CD4-positive, alpha-beta T cell treated with Interleukin-6 for 4 hours (primary cell): Measurements from ENCODE around the gene WDR26.
"Not testable (repeated sequence)": the region's sequence is repeated elsewhere in the genome, so short reads cannot be mapped to it uniquely, and the experiment has no call there.

Source experiments
- DNase-seq: peaks from one replicate; pipeline ENCODE4 v3.0.0-alpha.2; 2020; ENCODE audit warnings: mixed read lengths

The WDR26 gene

DNA sequence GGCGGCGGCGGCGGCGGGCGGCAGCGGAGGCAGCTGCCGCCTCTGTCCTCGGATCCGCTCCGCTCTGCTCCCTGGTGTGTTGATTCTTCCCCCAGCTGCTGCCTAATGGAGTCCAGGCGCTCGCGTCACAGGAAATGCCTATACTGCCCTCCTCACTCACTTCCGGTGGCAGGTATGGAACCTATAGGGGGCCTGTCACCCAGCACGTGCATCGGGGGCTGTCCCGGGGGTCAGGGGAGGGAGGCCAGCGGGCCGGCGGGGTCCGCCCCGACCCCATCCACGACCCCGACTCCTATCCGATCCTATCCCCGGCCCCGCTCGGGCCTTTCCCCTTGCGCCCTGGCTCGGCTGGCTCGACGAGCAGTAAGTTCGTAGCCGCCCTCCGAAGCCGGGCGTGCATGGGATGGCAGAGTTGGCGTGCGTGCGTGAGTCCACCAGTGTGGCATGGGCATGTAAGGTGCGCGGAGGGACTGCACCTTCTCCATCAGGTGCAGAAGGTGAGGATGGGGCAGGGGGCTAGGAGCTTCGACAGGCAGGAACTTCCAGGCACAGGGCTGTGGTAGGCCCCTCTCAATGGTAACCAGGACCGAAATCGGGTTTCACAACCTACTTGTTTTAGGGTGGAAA is at the start of gene WDR26:
WDR26 (minus strand) TSS at position 107 of the 627 bp plus-strand sequence.
- peak; percentile 83 for DNase-seq

- DNase-seq = not testable (repeated sequence)
These were observed 48.6 kb upstream of the WDR26 start for GRCh38 chr1:224483206-224483605.

GRCh38 chr1:224482619-224483018 is 48.0 kb upstream of the WDR26 start:
- DNase-seq = no peak

DNA sequence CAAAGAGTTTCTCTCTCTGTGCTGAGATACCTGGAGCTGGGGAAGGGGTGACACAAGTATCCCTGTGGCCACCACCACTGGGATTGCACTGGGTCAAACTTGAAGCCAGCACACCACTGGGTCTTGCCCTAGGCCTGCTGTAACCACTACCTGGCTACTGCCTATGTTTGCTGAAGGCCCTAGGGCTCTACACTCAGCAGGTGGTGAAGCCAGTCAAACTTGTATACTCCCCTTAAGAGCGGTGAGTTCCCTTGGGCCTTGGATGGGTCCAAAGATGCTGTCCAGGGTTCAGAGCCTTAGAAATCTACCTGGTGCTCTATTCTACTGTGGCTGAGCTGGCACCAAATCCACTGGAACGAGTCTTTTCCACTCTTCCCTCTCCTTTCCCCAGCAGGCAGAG is 47.0 kb upstream of the WDR26 start:
- no peak for DNase-seq

DNA sequence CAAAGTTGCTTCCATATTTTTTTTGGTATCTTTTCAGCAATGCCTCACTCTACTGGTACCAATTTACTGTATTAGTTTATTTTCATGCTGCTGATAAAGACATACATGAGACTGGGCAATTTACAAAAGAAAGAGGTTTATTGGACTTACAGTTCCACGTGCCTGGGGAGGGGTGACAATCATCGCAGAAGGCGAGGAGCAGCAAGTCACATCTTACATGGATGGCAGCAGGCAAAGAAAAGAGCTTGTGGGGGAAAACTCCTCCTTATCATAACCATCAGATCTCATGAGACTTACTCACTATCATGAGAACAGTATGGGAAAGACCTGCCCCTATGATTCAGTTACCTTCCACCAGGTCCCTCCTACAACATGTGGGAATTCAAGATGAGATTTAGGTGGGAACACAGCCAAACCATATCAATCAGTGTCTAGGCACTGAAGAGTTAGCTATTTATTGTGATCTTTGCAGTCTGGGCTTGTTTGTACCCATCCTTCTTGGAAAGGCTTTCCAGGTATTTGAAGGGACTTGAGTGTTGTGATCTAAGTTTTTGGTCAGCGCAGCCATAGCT is 46.4 kb upstream of the WDR26 start:
- not testable (repeated sequence) for DNase-seq

- DNase-seq = not testable (repeated sequence)
These were observed 45.6 kb upstream of the WDR26 start for GRCh38 chr1:224480200-224480599.

DNA sequence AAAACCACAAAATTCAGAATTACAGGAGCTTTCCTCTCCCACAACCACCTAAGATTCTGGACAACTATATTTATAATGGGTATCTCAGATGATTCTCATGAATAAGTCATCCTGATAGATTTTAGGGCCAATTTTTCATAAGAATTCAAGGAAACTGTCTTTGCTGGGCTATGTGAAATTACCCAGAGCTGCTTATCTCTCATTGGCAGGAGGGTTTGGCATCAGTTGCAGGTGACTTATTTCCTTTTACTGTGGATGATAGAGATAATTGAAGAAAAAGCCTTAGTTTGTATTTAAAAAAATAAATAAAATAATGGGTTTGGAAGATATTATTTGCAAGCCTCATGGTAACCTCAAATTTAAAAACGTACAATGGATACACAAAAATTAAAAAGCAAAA is 38.2 kb upstream of the WDR26 start:
- no peak for DNase-seq

GRCh38 chr1:224466154-224466553 is 31.6 kb upstream of the WDR26 start:
- DNase-seq = no peak

- no peak for DNase-seq
These were observed 25.4 kb upstream of the WDR26 start for GRCh38 chr1:224459966-224460365.

DNA sequence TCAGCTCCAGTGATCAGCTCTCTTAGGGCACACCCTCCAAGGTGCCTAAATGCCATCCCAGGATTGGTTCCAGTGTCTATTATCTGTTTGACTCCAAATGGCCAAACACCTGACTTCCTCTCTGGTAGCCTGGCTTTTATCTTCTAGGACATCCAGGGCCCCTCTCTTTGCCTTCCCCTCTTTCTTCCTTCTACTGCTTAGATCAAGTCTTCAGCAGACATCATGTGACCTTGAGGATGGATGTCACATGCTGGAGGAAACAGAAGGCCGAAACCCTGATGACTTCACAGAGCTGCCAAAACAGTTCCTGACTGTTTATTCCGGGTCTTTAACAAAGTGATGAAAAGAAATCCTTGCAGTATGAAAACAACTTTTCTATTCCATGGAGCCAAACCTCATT is 24.4 kb upstream of the WDR26 start:
- DNase-seq = no peak

DNA sequence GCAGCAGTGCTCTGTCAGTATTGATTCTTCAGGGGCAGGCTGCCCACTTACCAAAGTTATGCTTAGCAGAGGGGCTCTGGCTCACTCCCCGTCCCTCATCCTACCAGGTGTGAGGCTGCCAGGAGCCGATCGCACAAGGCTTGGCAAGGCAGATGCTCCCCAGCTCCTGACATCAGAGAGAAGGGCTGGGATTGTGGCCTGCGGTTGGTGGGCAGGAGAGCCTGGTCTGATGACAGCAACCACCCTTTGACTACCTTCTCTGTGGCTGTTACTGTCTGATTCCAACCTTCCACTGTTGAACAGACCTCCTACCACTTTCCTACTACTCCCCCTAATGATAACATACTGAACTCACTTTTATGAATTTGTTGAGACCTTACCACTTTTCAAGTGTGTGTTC is 23.7 kb upstream of the WDR26 start:
- no peak for DNase-seq

DNA sequence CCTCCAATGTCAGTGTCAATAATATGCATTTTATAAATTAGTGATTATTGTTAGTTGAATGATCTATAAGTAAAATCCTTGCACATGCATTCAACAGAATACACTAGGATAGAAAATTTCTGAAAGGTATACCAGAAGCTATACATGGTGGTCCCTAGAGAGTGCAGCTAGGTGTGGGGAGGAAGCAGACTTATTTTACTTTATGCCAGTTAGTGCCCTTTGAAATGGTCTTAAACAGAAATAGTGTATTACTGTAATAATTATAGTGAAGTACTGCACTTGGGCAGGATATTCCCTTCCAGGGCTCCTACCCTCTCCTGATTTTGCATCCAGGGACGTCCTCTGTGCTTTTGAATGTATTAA is 23.2 kb upstream of the WDR26 start:
- no peak for DNase-seq

- DNase-seq = no peak
These were observed 22.0 kb upstream of the WDR26 start for GRCh38 chr1:224456637-224456953.

- DNase-seq = no peak
These were observed 19.9 kb upstream of the WDR26 start for GRCh38 chr1:224454402-224455055.

DNA sequence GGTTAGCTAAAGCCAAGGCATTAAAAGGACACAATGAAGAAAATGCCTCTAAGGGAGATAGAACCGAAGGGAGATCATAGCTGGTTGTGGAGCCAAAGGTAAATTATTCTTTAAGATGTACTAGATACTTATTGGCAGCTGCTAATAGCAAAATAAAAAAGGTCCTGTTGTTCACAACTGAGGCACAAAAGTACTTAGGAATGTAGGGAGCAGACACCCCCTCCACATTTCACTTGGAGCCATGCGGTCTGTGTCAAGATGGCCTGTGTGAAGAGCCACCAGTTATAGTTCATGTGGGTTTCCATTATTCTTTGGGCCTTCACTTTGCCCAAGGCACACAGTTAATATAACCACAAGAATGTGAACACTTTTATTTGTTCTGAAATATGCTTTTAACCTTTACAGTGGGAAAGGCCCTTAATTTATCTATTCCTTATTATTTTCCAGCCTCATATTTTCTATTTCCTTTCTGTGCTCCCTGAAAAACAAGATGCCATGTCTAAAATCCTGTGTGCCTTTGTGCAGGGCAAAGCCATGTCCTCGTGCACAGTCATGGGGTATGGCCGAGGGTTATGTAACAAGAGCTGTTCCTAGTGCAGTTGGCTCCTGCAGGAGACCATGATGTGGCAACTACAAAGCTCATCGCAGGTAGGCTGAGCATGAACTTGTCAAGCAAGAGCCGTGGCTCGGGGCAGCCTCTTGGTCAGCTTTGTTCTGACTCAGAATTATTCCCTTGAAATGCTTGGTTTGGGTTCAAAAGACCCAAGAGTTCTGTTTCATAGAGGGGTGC is 16.2 kb upstream of the WDR26 start:
- DNase-seq = no peak

GRCh38 chr1:224450159-224450558 is 15.6 kb upstream of the WDR26 start:
- DNase-seq = no peak

GRCh38 chr1:224448453-224449017 is 13.9 kb upstream of the WDR26 start:
- no peak for DNase-seq

DNA sequence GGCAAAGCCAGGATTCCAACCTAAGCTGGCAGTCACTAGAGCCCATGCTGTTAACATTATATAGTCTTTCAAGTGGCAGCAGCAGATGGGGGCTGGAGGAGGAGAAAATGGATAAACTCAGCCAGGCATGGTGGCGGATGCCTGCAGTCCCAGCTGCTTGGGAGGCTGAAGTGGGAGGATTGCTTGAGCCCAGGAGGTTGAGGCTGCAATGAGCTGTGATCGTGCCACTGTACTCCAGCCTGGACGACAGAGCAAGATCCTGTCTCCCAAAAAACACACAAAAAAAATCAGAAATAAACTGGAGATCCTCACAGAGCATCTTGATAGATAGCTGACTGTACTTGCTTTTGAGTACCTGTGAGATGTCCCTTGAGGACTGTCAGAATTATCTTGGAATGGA is 13.4 kb upstream of the WDR26 start:
- no peak for DNase-seq

- DNase-seq = no peak
These were observed 12.7 kb upstream of the WDR26 start for GRCh38 chr1:224447251-224447650.

DNA sequence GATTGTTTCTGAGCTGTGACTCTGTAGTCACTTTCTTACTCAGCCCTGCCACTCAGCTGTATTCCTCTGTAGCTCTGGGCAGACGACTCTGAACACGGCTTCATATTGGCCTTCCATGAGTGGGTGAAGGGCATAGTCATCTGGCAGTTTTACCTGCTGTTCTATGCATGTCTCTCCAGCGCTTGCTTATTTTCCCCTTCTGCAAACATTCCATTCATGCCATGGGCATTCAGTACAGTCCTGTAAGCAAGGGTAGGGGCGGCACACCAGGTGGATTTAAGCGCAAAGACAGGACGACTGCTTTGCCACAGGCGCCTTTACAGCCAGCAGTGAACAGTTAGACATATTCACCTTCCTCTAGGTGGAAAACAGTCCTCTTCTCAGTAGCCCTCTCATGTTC is 4.4 kb upstream of the WDR26 start:
- no peak for DNase-seq

DNA sequence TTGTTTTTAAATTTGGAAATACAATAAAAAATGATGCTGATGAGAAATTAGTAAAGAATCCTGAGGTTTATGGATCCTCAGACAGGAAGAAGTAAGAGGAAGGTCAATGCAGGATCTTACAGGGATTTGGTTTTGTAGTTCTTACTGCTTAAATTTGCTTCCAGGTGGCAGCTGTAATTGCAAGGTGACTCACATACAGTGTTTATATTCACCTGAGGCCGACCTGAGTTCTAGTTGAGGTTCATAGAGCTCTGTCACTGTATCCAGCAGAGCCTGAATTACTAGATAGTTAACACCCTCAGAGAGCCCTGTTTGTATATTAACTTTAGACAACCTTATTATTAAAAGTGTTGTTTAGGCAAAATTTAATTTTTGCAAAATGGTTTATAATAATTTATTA is 1.4 kb upstream of the WDR26 start:
- peak; percentile 12 for DNase-seq

DNA sequence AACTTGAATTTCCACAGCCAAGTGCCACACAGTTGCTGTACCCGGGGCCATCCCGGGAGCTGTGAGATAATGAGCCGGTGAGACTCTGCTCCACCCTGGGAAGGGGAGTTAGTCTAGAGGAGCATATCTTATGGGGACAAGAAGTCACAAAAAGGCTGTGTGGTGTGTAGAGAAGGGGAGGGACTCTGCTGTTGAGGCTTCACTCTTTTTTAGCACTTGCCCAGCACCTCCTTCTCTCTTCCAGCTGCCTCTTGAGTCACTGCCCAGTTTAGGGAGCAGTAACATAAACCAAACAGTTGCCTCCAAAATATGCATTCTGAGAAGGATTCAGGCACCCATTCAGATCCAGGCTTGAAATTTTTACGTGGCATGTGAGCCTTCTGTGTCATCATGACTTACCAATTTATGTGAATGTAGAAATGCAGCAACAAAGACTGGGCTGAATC is 744 bp upstream of the WDR26 start:
- DNase-seq = peak; percentile 13
